Dendritic cell treated with granulocyte-macrophage colony-stimulating factor and Interleukin-4, amounts not matched to agents 40 ng/mL and 50 ng/mL, for 4 days (primary cell): ENCODE data around the gene BCO1.

ENCODE experiments used
- H3K27ac Mint-ChIP-seq: one replicate; pipeline ENCODE4 v1.8.0; 2022; ENCODE audit warnings: mild to moderate bottlenecking, mixed read lengths
- H3K27me3 Mint-ChIP-seq: one replicate; pipeline ENCODE4 v1.8.0; 2022; ENCODE audit warnings: mild to moderate bottlenecking, mixed read lengths
- H3K36me3 Mint-ChIP-seq: one replicate; pipeline ENCODE4 v1.8.0; 2022; ENCODE audit warnings: low read depth, mixed read lengths
- H3K4me1 Mint-ChIP-seq: one replicate; pipeline ENCODE4 v1.8.0; 2022; ENCODE audit warnings: low read depth, mixed read lengths
- H3K4me3 Mint-ChIP-seq: one replicate; pipeline ENCODE4 v1.8.0; 2022; ENCODE audit warnings: mild to moderate bottlenecking, moderate library complexity, mixed read lengths
- H3K9me3 Mint-ChIP-seq: one replicate; pipeline ENCODE4 v1.8.0; 2022; ENCODE audit warnings: mixed read lengths
- intact Hi-C: fragments of 100-400 bp; cut with micrococcal nuclease; formaldehyde crosslinking; loops from one replicate; pipeline ENCODE4 v1.15.0; 2022

Gene BCO1

DNA sequence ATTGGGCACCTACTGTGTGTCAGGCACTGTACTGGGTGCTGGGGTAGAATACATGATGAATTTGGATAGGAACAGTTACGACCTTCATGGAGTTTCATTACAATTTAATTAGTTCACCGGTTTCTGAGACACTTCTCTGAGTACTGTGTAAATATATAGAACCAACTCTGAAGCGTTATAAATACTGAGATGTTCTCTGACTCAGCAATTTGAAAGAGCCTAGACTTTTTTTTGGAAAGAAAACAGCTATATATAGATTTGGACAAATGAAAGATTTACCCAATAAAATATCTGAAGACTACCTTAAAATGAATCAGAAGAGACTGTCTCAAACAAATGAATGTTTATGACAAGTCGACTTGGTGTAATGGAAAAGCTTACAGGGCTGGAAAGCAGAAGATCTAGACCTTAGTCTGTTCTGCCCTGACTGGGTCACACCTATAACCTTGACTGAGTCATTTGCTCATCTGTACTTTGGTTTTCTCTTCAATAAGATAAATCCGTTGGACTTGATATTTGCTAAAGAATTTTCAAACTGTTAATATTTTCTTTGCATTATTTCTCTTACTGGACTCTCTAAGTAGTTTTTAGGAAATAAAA is 71.7 kb downstream of the BCO1 start:
- Mint-ChIP-seq H3K27ac (no peak overlapping the region), H3K27me3 (no peaks in the 10 kb centered on the region), H3K4me3 (no peak overlapping the region), H3K9me3 (no peaks in the 10 kb centered on the region), H3K4me1 (peaks cover 28% of the 10 kb centered on the region), H3K36me3 (peaks cover 8% of the 10 kb centered on the region)
- intact Hi-C loops, result loop anchor here (10.0 kb wide), 1 partner anchor 305 kb away; the partner anchor contains the start of genes CENPN and CMC2

DNA sequence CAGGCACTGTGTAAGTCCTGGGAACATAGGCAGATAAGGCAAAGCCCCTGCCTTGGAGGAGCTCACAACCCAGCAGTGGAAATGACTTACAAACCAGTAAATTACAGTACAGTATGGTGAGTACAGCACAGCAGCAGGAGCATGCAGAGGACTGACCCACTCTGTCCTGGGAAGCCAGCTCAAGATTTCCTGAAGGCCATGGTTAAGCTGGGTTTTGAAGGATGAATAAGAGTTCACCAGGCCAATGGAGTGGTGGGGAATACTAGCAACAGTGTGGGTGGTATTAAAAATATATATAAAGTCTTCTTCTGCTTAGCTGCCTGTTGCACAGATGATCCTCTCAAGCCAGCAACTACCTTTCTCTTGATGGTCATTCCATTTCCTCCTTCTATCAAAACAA is 73.3 kb downstream of the BCO1 start:
- Mint-ChIP-seq H3K9me3 (no peaks in the 10 kb centered on the region), H3K4me3 (no peak overlapping the region), H3K27me3 (no peaks in the 10 kb centered on the region), H3K4me1 (peaks cover 28% of the 10 kb centered on the region), H3K27ac (no peak overlapping the region), H3K36me3 (peaks cover 8% of the 10 kb centered on the region)
- intact Hi-C loops, result loop anchor here (10.0 kb wide), 1 partner anchor 307 kb away; the partner anchor contains the start of genes CENPN and CMC2

DNA sequence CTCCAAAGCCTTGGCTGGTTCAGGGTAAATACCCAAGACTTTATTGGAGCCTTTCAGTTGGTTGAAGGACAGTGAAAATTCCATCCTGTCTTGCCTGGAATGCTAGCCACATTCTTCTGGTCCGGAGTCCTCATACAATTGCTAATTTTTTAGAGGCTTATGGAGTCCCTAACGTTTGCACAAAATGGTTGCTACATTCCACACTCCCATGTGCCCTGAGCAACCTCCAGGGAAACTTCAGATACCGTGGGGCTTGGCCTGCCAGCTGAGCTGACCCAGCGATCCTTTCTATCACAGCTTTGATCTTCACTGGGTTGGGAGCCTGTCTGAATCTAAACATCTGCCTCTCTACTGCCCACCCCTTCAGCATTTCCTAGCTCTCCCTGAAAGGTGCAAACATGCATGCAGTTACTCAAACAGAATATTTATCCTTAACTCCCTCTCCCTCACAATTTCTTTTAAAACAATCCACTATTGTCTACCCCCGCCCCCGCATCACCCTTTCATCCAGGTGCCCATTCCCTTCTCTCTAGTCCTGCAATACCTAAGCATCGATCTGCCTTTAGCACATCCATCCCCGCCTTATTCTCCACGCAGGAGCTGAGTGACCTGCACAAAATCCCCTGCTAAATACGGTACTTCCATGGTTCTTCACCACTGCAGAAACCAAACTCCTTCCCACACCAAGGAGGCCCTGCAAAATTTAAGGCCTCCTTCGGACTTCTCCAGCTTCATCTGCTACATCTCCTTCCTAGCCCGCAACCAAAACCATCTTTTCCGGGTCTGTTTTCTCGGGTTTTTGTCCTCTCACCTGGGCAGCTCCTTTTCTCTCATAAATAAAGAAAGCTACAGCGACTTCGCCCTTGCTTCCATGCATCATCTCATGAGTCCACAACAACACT is 75.5 kb downstream of the BCO1 start:
- Mint-ChIP-seq H3K4me3 (peak overlapping the region; percentile 89), H3K4me1 (peaks cover 33% of the 10 kb centered on the region)

DNA sequence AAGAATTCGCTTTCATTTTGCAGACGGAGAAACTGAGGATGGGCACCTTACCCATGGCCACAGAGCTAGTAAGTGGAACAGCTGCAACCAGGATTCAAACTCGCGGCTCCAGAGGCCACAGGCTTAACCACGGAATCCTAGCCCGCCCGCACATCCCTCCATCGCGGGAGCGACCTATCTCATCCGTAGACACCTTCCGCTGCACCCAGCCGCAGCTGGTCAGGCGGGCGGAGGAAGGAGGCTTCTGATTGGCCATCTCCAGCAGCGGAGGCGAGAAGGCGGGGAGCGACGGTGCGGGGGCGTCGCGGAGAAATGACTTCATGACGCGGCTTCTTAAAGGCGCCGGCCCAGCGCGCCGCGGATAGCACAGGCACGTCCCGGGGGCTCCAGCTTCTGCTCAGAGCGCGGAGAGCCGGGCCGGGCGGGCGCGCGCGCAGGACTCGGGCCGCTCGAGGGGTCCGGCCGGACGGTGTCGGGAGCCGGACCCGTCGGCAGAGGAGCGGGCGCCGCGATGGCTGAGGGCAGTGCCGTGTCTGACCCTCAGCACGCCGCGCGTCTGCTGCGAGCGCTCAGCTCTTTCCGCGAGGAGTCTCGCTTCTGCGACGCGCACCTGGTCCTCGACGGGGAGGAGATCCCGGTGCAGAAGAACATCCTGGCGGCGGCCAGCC is 76.2 kb downstream of the BCO1 start, which contains the start of gene GAN:
Gene GAN, plus strand, starts transcription at position 360 of the 668 bp plus-strand sequence. Its CDS starts 152 bp downstream, at position 512.
- Mint-ChIP-seq H3K4me1 (peaks cover 33% of the 10 kb centered on the region), H3K27ac (peak within 1 kb of the TSS; percentile 79), H3K36me3 (peaks cover 8% of the 10 kb centered on the region), H3K4me3 (peak within 1 kb of the TSS; percentile 89), H3K9me3 (no peaks in the 10 kb centered on the region), H3K27me3 (no peaks in the 10 kb centered on the region)
- intact Hi-C loops, result loop anchor here (2.0 to 10.0 kb wide), 2 partner anchors 238 to 310 kb away; partner anchors contain the start of genes C16orf46, CENPN and CMC2

More for the DNA sequence above, 75.5 kb downstream of the BCO1 start:
- Mint-ChIP-seq H3K27me3 (no peaks in the 10 kb centered on the region), H3K9me3 (no peaks in the 10 kb centered on the region), H3K36me3 (peaks cover 8% of the 10 kb centered on the region), H3K27ac (peak overlapping the region; percentile 79)
- intact Hi-C loops, result loop anchor here (2.0 to 10.0 kb wide), 2 partner anchors 237 to 309 kb away; partner anchors contain the start of genes C16orf46, CENPN and CMC2

DNA sequence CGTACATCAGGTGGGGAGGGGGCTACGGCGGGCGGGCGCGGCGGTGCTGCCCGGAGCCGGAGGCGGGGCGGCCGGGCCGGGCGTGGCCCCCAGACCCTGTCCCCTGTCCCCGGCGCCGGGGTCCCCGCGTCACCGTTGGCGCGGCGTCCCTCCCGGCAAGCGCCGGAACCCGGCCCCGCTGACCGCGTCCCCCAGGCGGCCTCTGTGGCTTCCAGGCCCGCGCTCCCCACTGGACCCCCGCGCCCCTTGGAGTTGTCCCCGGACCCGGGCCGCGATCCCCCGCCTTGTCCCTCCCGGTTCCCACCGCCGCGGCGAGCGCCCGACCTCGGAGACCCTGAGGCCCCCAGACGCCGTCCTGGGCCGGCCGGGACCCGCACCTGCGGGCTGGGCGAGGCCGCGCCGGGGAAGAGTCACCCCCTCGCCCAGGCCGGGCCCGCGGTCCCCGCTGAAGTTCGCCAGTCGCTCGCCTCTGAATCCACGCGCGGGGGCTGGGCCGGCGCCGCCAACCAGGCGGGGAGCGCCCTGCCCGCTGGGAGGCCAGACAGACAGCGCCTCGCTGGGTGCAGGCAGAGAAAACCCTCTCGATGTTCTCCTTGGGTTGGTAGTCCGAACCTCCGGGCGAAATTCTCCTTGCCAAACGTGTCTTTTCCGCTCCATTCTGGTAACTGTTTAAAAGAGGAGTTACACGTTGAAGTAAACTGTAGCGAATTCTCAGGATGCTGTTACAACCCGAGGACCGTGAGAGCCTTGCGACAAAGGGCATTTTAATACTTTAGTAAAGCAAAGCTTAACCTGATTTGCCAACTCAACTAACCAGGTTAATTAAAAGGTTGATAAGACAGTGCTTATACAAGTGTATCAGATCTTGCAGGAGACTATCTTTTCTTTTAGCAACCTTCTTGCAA is 77.0 kb downstream of the BCO1 start:
- Mint-ChIP-seq H3K4me3 (peak overlapping the region; percentile 89), H3K27ac (peak overlapping the region; percentile 79), H3K36me3 (peaks cover 8% of the 10 kb centered on the region), H3K27me3 (no peaks in the 10 kb centered on the region), H3K4me1 (peaks cover 33% of the 10 kb centered on the region), H3K9me3 (no peaks in the 10 kb centered on the region)
- intact Hi-C loops, result loop anchor here (2.0 to 10.0 kb wide), 2 partner anchors 239 to 311 kb away; partner anchors contain the start of genes C16orf46, CENPN and CMC2

DNA sequence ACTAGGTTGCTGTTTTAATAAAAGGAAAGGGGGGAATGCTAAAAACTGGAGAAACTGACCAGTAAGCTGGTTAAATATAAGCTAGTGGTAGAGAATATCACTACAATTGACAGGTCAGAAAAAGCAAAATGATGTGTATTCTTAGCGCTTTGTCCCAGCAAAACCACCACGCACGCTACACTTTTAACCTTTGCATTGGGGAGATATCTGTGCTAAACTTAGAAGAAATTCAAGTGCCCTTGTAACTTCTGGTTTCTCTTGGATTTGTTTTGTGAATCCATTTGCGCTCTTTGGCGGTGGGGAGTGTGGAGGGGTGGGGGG is 77.6 kb downstream of the BCO1 start:
- H3K27ac Mint-ChIP-seq, result peak overlapping the region; percentile 79

DNA sequence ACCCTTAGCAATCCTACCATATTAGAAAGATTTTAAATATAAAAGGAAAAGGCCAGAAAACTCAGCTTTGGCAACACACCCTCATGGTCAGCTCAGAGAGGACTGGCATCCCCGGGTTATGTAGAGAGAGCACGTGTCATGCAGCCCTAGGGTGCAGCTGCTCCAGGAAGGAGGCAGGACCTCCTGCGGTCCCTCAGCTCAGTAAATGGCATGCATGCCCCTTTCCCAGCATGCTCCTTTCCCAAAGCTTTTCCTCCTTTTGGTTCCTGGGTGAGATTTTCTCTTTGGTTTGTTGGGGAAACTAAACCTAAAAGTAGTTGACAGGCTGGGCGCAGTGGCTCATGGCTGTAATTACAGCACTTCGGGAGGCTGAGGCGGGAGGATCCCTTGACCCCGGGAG is 80.2 kb downstream of the BCO1 start:
- H3K27me3 Mint-ChIP-seq, result no peaks in the 10 kb centered on the region
- H3K27ac Mint-ChIP-seq, result no peak overlapping the region
- no peak overlapping the region for H3K4me3 Mint-ChIP-seq
- no peaks in the 10 kb centered on the region for H3K9me3 Mint-ChIP-seq
- peaks cover 13% of the 10 kb centered on the region for H3K4me1 Mint-ChIP-seq
- intact Hi-C loops, result loop anchor here (10.0 kb wide), 1 partner anchor 314 kb away; the partner anchor contains the start of genes CENPN and CMC2
- H3K36me3 Mint-ChIP-seq, result peaks cover 8% of the 10 kb centered on the region

More for the DNA sequence above, 77.6 kb downstream of the BCO1 start:
- H3K27me3 Mint-ChIP-seq, result no peaks in the 10 kb centered on the region
- H3K36me3 Mint-ChIP-seq, result peaks cover 8% of the 10 kb centered on the region
- peaks cover 31% of the 10 kb centered on the region for H3K4me1 Mint-ChIP-seq
- H3K9me3 Mint-ChIP-seq, result no peaks in the 10 kb centered on the region
- no peak overlapping the region for H3K4me3 Mint-ChIP-seq
- intact Hi-C loops, result loop anchor here (10.0 kb wide), 1 partner anchor 311 kb away; the partner anchor contains the start of genes CENPN and CMC2

DNA sequence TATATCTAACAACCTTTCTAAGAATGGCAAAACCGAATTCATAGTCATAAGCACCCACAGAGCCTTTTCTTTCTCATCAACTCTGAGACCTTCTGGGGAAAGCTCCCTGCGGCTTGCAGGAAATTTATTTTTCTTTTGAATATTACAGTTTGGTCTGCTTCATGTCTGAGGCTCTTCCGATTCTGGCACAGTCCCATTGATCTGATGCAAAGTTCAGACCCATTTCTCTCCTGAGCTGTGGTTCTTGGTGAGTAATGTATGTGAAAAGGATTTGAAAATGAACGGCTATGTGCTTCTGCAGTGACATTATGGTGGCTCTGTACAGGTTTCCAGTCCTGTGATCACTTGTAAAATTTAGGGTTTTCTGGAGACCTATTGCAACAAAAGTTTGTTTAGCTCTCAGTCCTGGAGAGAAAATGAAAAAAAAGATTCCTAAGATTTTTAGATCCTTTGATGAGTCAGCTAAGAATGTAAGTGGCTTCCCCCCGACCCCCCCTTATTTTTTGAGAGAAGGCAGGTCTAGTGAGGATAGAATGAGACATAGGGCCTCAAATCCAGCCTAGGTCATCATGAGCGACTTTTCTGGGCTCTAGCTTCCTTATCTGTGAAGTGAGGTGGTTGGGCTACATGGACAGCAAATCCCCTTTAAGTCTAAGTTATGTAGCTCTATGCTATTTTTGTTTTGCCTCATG is 80.9 kb downstream of the BCO1 start:
- H3K4me3 Mint-ChIP-seq, result no peak overlapping the region
- H3K36me3 Mint-ChIP-seq, result peaks cover 5% of the 10 kb centered on the region
- H3K27me3 Mint-ChIP-seq, result no peaks in the 10 kb centered on the region
- H3K27ac Mint-ChIP-seq, result no peak overlapping the region
- H3K4me1 Mint-ChIP-seq, result peaks cover 7% of the 10 kb centered on the region
- intact Hi-C loops, result loop anchor here (10.0 kb wide), 1 partner anchor 315 kb away; the partner anchor contains the start of genes CENPN and CMC2
- no peaks in the 10 kb centered on the region for H3K9me3 Mint-ChIP-seq

DNA sequence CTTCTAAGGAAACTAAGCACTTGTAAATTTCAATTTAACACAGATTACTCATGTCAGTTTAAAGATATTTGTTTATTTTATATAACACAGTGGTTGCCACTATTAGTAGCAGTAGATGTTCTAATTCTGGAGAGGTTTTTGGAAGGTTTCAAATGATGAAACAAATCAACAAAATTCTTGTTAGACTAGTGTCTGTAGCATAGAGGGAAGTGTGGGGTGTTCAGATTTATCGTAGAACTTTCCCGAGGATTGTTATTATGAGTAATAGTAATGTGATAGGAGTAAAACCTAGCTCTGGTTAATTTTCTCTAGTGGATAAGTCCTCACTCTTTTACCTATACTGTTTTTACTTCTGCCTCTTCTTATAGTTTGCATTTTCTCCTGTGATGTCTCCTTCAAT is 82.5 kb downstream of the BCO1 start:
- intact Hi-C loops, result no loop called here
- Mint-ChIP-seq H3K9me3 (no peaks in the 10 kb centered on the region), H3K4me3 (no peak overlapping the region), H3K4me1 (peaks cover 5% of the 10 kb centered on the region), H3K27ac (no peak overlapping the region), H3K36me3 (no peaks in the 10 kb centered on the region), H3K27me3 (no peaks in the 10 kb centered on the region)

DNA sequence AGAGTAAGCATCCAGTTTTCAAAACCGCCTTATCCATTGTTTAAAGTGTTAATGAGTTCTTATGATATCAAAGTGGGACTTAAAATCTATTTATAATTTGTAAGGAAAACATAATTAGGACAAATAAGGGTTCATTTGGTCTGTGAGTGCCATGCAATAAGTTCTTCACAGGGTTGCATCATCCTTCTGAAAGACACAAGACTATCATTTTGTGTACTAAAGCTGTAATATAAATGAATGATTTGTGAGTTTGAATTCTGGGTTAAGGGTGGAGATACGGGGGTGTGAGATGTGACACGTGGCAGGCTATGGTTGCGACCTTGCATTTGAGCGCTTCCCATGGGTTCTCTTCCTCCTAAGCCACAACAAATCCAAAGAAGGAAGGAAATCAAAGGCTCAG is 83.0 kb downstream of the BCO1 start:
- H3K4me1 Mint-ChIP-seq, result peaks cover 5% of the 10 kb centered on the region
- no peak overlapping the region for H3K27ac Mint-ChIP-seq
- no peaks in the 10 kb centered on the region for H3K36me3 Mint-ChIP-seq
- H3K4me3 Mint-ChIP-seq, result no peak overlapping the region
- H3K27me3 Mint-ChIP-seq, result no peaks in the 10 kb centered on the region
- H3K9me3 Mint-ChIP-seq, result no peaks in the 10 kb centered on the region
- intact Hi-C loops, result no loop called here

DNA sequence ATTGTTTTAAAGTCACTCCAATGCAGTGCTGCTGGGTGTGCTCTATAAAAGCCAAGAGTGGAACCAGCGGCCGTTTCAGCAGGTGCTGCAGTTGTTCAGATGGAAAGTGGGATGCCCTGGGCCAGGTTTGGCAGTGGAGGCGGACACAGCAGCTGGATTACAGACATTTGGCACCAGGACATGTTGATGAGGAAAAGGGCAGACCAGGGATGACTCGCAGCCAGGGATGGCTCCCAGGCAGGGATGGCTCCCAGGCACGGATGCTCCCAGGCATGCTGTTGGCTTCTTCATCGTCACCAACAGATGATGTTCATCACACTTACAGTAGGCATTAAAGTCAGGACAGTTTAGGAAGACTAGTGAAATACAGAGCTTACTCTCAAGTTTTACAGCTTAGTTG is 86.3 kb downstream of the BCO1 start:
- H3K36me3 Mint-ChIP-seq, result no peaks in the 10 kb centered on the region
- H3K27me3 Mint-ChIP-seq, result no peaks in the 10 kb centered on the region
- intact Hi-C loops, result no loop called here
- no peak overlapping the region for H3K4me3 Mint-ChIP-seq
- H3K27ac Mint-ChIP-seq, result no peak overlapping the region
- H3K9me3 Mint-ChIP-seq, result no peaks in the 10 kb centered on the region
- H3K4me1 Mint-ChIP-seq, result no peaks in the 10 kb centered on the region

DNA sequence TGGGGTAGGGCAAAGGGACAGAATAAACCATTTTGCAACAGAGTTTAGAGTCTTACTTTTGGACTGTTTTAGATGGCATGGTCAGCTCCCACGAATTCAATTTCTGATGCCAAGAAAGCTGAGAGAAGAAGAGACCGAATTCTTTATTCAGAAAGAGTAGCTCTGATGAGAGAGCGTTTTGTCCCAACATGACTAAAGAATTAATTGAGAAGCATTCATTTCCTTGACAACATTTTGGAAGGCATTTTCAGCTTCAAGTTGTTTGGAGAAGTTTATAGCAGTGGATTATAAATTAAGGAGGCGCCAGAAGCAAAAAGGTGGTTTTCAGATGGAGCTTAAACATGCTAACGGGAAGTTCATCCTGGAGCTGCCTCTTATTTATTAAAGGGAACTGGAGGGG is 88.5 kb downstream of the BCO1 start:
- Mint-ChIP-seq H3K9me3 (no peaks in the 10 kb centered on the region), H3K27me3 (no peaks in the 10 kb centered on the region), H3K36me3 (no peaks in the 10 kb centered on the region), H3K4me1 (no peaks in the 10 kb centered on the region), H3K4me3 (no peak overlapping the region), H3K27ac (no peak overlapping the region)
- intact Hi-C loops, result no loop called here
